Stimulated activated naive CD8-positive, alpha-beta T cell treated with anti-CD3 and anti-CD28 coated beads, Interleukin-15, amount 100 ng/mL, for 72 hours (primary cell): Measurements from ENCODE around the gene RTN1.
A peak's percentile ranks its signal among the peaks of the same experiment; 100 is the strongest.

Experiments
- ATAC-seq: fragments of 150-1000 bp; cut with Tn5 transposase; 2 replicates; pipeline ENCODE4 v1.10.0; 2021; ENCODE audit warnings: mild to moderate bottlenecking, moderate library complexity
- DNase-seq, 2 donors: peaks; one replicate each; pipeline ENCODE4 v3.0.0; 2021 to 2022
- H3K27ac Mint-ChIP-seq, 2 donors: one replicate each; pipeline ENCODE4 v1.8.0; 2022; ENCODE audit warnings: mild to moderate bottlenecking in 2 of 2, mixed read lengths in 2 of 2, moderate library complexity in 2 of 2
- H3K27me3 Mint-ChIP-seq: one replicate; pipeline ENCODE4 v1.8.0; 2022; ENCODE audit warnings: mixed read lengths
- H3K4me1 Mint-ChIP-seq: one replicate; pipeline ENCODE4 v1.8.0; 2022; ENCODE audit warnings: mild to moderate bottlenecking, mixed read lengths
- H3K4me3 Mint-ChIP-seq, 2 donors: one replicate each; pipeline ENCODE4 v1.8.0; 2022; ENCODE audit warnings: mild to moderate bottlenecking in 2 of 2, mixed read lengths in 2 of 2, moderate library complexity in 1 of 2
- H3K9me3 Mint-ChIP-seq, 2 donors: one replicate each; pipeline ENCODE4 v1.8.0; 2022; ENCODE audit warnings: mixed read lengths in 2 of 2

The RTN1 gene

DNA sequence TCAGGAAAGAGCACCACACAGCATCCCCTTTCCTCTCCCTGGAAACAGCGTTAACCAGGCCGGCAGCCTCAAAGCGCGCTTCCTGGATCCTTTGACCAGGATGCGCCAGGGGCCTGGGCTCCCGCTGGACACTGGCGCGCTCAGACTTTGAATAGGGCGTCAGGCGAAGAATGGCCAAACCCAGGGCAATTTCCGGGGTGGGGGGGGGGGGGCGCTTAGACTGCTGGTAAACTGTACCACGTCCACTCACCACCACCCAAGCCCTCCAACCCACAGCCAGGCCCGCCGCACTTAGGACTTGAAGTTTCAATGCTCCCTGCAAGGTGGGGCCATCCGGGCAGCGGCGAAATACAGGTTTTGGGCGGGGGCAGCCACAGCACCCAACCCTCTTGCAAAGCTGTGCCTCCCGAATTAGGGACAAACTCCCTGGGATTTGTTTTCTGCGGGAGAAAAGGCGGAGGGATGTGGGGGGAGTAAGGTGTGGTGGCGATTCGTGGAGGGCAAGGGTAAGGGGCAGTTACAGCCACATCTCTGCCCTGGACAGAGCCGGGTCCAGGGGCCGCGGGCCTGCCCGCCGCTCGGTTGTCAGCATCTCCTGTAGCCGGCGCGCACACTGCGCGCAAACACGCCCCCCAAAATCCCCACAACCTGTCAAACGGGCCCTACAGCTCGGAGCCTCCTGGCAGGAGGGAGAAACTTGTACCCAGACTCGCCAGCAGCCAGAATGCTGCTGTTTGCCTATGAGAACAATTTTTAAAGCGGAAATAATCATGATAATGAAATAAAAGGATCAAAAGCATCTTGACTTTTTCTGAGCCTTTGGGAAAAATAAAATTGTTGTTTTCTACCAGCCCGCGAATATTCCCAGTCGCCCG, 958 bp downstream of the RTN1 start:
- ATAC-seq (peak; percentile 34), DNase-seq (no peak)
- H3K4me1 Mint-ChIP-seq: peaks cover 13% of the 10 kb centered on the region
- peak overlapping the region; percentile 57 to 74 for H3K4me3 Mint-ChIP-seq
- H3K27ac Mint-ChIP-seq: no peak overlapping the region
- peaks cover 63% of the 10 kb centered on the region for H3K27me3 Mint-ChIP-seq
- peaks cover 0 to 6% of the 10 kb centered on the region in 2 donors for H3K9me3 Mint-ChIP-seq

DNA sequence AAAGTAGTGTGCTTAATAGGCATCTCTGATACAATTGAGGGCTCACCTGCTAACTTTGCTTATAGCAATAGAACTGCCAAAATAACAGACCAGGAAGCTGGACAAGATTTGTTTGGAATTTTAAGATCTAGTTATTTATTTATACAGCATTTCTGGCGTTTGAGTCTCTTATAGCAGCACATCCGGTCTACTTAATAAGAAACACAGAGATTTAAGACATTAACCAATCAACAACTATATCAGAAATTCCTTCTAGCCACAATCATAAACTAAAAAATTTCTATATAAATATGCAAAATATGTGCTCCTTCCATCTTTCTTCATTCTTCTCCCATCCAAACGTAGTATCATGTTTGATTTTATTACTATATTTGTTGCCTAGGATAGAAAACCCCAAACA, 2.6 kb downstream of the RTN1 start:
- ATAC-seq (no peak), DNase-seq (no peak)
- Mint-ChIP-seq H3K9me3 (no peaks in the 10 kb centered on the region), H3K4me1 (peaks cover 13% of the 10 kb centered on the region), H3K27me3 (peaks cover 48% of the 10 kb centered on the region), H3K27ac (no peak overlapping the region), H3K4me3 (no peak overlapping the region)

GRCh38 chr14:59863806-59864525, 6.6 kb downstream of the RTN1 start:
- H3K27me3 Mint-ChIP-seq: peaks cover 13% of the 10 kb centered on the region
- H3K27ac Mint-ChIP-seq: no peak overlapping the region
- no peak overlapping the region for H3K4me3 Mint-ChIP-seq
- ATAC-seq: no peak
- no peak for DNase-seq
- H3K9me3 Mint-ChIP-seq: peaks cover 6 to 7% of the 10 kb centered on the region in 2 donors
- no peaks in the 10 kb centered on the region for H3K4me1 Mint-ChIP-seq

- ATAC-seq (no peak), DNase-seq (no peak)
- Mint-ChIP-seq H3K27ac (no peak overlapping the region), H3K9me3 (peaks cover 21 to 24% of the 10 kb centered on the region in 2 donors), H3K4me3 (no peak overlapping the region), H3K4me1 (no peaks in the 10 kb centered on the region), H3K27me3 (peaks cover 19% of the 10 kb centered on the region)
These were observed 13.2 kb downstream of the RTN1 start for GRCh38 chr14:59857328-59857727.

- Mint-ChIP-seq H3K27me3 (peaks cover 11% of the 10 kb centered on the region), H3K4me1 (no peaks in the 10 kb centered on the region), H3K9me3 (peaks cover 7 to 10% of the 10 kb centered on the region in 2 donors), H3K27ac (no peak overlapping the region), H3K4me3 (no peak overlapping the region)
- no peak for ATAC-seq
- DNase-seq: no peak
These were observed 18.2 kb downstream of the RTN1 start for GRCh38 chr14:59852350-59852749.

DNA sequence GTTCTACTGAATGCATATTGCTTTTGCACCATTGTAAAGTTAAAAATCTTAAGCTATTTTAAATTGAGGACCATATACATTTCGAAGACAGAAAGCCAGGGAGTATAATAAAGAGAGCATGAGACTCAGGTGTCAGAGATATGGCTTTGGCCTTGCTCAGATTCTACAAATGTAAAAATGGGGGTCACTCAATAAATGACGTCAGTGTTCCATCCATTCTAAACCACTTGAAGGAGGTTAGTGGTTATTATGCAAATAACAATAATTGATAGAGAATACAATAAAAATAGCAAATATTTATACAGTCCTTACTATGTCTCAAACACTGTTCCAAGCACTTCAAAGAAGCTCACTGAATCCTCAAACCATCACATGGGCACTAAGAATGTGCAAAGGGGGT, 20.1 kb downstream of the RTN1 start:
- Mint-ChIP-seq H3K27me3 (no peaks in the 10 kb centered on the region), H3K4me3 (no peak overlapping the region), H3K4me1 (no peaks in the 10 kb centered on the region), H3K9me3 (no peaks in the 10 kb centered on the region), H3K27ac (no peak overlapping the region)
- ATAC-seq (no peak), DNase-seq (no peak)

DNA sequence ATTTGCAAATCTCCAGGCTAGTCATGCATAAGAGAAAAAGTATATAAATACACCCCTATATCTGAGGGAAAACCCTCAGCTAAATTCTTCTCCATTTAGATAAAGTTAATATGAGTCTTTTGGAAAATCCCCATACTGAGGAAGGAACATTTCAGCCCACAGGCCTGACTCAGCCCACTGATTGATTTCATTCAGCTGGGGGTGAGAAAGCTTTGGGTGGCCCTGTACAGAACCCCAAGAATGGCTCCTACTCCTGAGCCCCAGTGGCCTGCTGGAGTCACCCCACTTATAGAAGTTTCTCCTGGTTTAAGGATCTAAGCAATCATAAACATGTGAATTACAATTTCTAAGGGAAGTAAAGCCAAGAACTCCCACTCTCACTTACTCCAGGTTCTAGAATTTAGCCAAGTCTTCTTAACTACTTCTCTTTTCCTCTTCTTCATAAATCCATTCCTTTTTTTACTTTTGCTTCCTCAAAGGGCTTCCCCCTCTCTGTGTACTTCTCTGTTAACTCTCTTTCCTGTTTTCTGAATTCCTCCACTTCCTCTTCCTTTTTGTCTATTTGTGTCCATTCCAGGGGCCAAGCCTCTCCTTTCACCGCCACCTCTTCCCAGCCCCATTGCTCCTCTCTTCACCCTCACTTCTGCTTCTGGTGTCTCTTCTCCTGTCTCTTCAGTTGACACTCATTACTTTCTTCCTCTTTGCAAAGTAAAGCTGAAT, 21.0 kb downstream of the RTN1 start:
- H3K27me3 Mint-ChIP-seq: no peaks in the 10 kb centered on the region
- ATAC-seq (peak; percentile 76), DNase-seq (peak in 1 of 2 donors; percentile 9)
- H3K4me1 Mint-ChIP-seq: no peaks in the 10 kb centered on the region
- H3K4me3 Mint-ChIP-seq: no peak overlapping the region
- H3K9me3 Mint-ChIP-seq: no peaks in the 10 kb centered on the region
- H3K27ac Mint-ChIP-seq: peak overlapping the region in 1 of 2 donors; percentile 59

- no peaks in the 10 kb centered on the region for H3K9me3 Mint-ChIP-seq
- no peak overlapping the region for H3K27ac Mint-ChIP-seq
- H3K27me3 Mint-ChIP-seq: no peaks in the 10 kb centered on the region
- no peak for ATAC-seq
- no peaks in the 10 kb centered on the region for H3K4me1 Mint-ChIP-seq
- DNase-seq: no peak
- H3K4me3 Mint-ChIP-seq: no peak overlapping the region
These were observed 21.9 kb downstream of the RTN1 start for GRCh38 chr14:59848671-59849070.

DNA sequence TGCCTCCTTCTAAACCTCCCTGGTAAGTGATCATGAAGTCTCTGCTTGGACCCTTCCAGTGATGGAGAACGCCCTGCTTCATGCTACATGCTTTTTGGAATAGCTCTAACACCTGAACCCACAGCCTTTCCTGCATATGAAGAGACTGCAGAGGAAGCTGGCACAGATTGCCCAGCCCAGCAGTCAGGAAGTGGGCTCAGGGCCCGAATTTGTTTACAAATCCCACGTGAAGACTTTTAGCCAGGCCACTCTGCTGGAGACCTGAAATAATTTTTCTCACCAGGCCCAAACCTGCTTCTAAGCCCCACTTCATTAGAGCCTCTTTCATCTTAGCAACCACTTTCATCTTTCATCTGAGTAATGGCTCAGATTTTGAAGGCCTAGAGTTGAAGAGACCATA, 22.9 kb downstream of the RTN1 start:
- Mint-ChIP-seq H3K4me1 (no peaks in the 10 kb centered on the region), H3K27ac (no peak overlapping the region), H3K27me3 (no peaks in the 10 kb centered on the region), H3K9me3 (no peaks in the 10 kb centered on the region), H3K4me3 (no peak overlapping the region)
- no peak for DNase-seq
- ATAC-seq: no peak

GRCh38 chr14:59846595-59846994, 24.0 kb downstream of the RTN1 start:
- no peak overlapping the region for H3K27ac Mint-ChIP-seq
- H3K4me3 Mint-ChIP-seq: no peak overlapping the region
- no peaks in the 10 kb centered on the region for H3K27me3 Mint-ChIP-seq
- DNase-seq: no peak
- ATAC-seq: no peak
- H3K4me1 Mint-ChIP-seq: no peaks in the 10 kb centered on the region
- no peaks in the 10 kb centered on the region for H3K9me3 Mint-ChIP-seq

DNA sequence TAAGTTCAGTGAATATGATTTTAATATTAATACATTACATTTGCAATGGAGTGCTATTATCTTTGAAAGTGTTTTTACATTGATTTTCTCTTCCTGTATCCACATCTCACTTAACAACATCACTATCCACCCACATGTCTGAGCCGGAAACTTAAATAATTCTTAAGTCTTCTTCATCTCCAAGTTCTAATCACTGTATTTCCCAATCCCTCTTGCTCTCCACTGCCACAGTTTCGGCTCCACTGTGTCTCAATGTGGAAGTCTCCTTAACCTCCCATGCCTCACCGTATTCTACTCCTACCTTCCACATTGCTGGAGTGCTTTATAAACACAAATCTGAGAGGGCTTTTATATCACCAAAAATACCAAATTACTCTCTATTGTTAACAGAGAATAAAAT, 25.3 kb downstream of the RTN1 start:
- Mint-ChIP-seq H3K4me3 (no peak overlapping the region), H3K9me3 (no peaks in the 10 kb centered on the region), H3K4me1 (no peaks in the 10 kb centered on the region), H3K27me3 (no peaks in the 10 kb centered on the region), H3K27ac (no peak overlapping the region)
- DNase-seq (no peak), ATAC-seq (no peak)

GRCh38 chr14:59844186-59844812, 26.3 kb downstream of the RTN1 start:
- Mint-ChIP-seq H3K9me3 (no peaks in the 10 kb centered on the region), H3K4me1 (no peaks in the 10 kb centered on the region), H3K27ac (no peak overlapping the region), H3K4me3 (no peak overlapping the region), H3K27me3 (no peaks in the 10 kb centered on the region)
- DNase-seq: no peak
- no peak for ATAC-seq

DNA sequence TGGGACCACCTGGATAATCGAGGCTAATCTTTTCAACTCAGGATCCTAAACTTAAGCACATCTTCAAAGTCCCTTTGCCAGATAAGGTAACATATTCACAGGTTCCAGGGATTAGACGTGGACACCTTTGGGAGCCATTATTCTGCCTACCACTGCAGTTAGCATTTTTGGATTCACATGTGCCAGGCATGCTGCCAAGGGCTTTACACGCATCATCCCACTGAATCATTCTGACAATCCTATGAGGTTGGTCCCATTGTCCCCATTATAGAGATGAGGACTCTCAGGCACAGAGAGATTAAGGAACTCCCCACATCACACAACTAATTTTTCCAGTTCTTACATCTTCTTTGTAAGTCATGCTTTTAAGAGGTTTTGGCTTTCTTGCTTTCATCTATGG, 34.5 kb downstream of the RTN1 start:
- no peak for DNase-seq
- no peak for ATAC-seq
- H3K4me3 Mint-ChIP-seq: no peak overlapping the region
- peaks cover 17% of the 10 kb centered on the region for H3K27me3 Mint-ChIP-seq
- no peak overlapping the region for H3K27ac Mint-ChIP-seq
- H3K9me3 Mint-ChIP-seq: no peaks in the 10 kb centered on the region
- no peaks in the 10 kb centered on the region for H3K4me1 Mint-ChIP-seq

GRCh38 chr14:59832653-59833294, 37.8 kb downstream of the RTN1 start:
- no peaks in the 10 kb centered on the region for H3K4me1 Mint-ChIP-seq
- no peaks in the 10 kb centered on the region for H3K9me3 Mint-ChIP-seq
- no peak for ATAC-seq
- H3K27me3 Mint-ChIP-seq: peaks cover 43% of the 10 kb centered on the region
- H3K4me3 Mint-ChIP-seq: no peak overlapping the region
- no peak overlapping the region for H3K27ac Mint-ChIP-seq
- no peak for DNase-seq

DNA sequence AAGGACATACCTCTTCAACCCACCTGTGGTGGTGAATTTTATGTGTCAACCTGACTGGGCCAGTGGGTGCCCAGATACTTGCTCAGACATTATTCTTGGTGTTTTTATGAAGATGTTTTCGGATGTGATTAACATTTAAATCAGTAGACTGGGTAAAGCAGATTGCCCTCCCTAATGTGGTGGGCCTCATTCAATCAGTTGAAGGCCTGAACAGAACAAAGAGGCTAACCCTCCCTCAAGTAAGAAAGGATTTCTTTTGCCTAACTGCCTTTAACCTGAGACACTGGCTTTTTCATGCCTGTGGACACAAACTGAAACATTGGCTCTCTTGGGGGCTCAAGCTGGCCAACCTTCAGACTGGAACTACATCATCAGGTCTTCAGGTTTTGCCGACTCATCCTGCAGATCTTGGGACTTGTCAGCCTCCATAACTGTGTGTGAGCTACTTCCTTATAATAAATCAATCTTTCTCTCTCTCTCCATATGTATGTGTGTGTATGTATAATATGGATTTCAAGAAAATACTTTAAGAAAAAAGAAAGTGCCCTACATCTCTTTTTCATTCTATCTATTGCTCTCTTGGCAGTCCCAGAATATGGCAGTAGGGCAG, 39.4 kb downstream of the RTN1 start:
- no peak overlapping the region for H3K4me3 Mint-ChIP-seq
- no peaks in the 10 kb centered on the region for H3K4me1 Mint-ChIP-seq
- peaks cover 43% of the 10 kb centered on the region for H3K27me3 Mint-ChIP-seq
- no peak overlapping the region for H3K27ac Mint-ChIP-seq
- no peak for ATAC-seq
- DNase-seq: no peak
- no peaks in the 10 kb centered on the region for H3K9me3 Mint-ChIP-seq
